SK-N-SH (cell line): ENCODE data around the gene GOLPH3L. TPM values are rescaled to one million over a fixed set of nuclear protein-coding genes. Genes with fewer than 3 reads are reported as not detected.
"Not testable (repeated sequence)": the region's sequence is repeated elsewhere in the genome, so short reads cannot be mapped to it uniquely, and the experiment has no call there.

ENCODE experiments used
- CTCF ChIA-PET: fragments of 300-600, 350-600 bp; formaldehyde crosslinking; extraction: SDS; loops from one replicate; lab custom pipeline; 2021; lab: Yijun Ruan, JAX
- POLR2A ChIA-PET: fragments of 350-600 bp; sonication (Branson Sonifier 250); formaldehyde crosslinking; extraction: SDS; loops from one replicate; lab custom pipeline; 2020; ENCODE audit warnings: antibody characterized with exemption, inconsistent platforms; lab: Yijun Ruan, JAX
- DNase-seq: peaks from one replicate; pipeline ENCODE4 v3.0.0; 2012
- H2AFZ ChIP-seq: fragments of 200-600 bp; sonication (generic); 2 replicates; pipeline ENCODE4 v1.8.1; 2016; ENCODE audit warnings: antibody characterized with exemption, mild to moderate bottlenecking, low read depth
- H3F3A ChIP-seq: fragments of 200-600 bp; sonication (generic); replicated peaks from 2 replicates; pipeline ENCODE3; 2016; ENCODE audit warnings: antibody characterized with exemption, mild to moderate bottlenecking; ENCODE audit not compliant: insufficient read depth
- H3K27ac ChIP-seq, 2 experiments: fragments of 200-500 bp in 1 of 2; fragments of 200-600 bp in 1 of 2; sonication (Bioruptor generic) in 1 of 2; sonication (generic), shearing (Covaris generic) in 1 of 2; 2 replicates each; pipeline versions ENCODE4 v1.5.1 to v1.6.1; 2014 to 2016; ENCODE audit warnings: low read depth in 2 of 2, inconsistent platforms in 1 of 2, low read length in 1 of 2, mild to moderate bottlenecking in 1 of 2, mixed read lengths in 1 of 2
- H3K27me3 ChIP-seq: fragments of 200-600 bp; sonication (generic), shearing (Covaris generic); 2 replicates; pipeline ENCODE4 v1.6.1; 2016; ENCODE audit warnings: mixed run types; ENCODE audit not compliant: insufficient read depth
- H3K36me3 ChIP-seq, 2 experiments: fragments of 200-500 bp in 1 of 2; fragments of 200-600 bp in 1 of 2; sonication (Bioruptor generic) in 1 of 2; sonication (generic) in 1 of 2; replicated peaks in 1 of 2; 2 replicates each; pipeline versions ENCODE3 to v1.5.1; 2014 to 2016; ENCODE audit warnings: low read length in 1 of 2, mild to moderate bottlenecking in 1 of 2; ENCODE audit not compliant: insufficient read depth in 2 of 2, control insufficient read depth in 1 of 2
- H3K4me1 ChIP-seq, 2 experiments: fragments of 200-500 bp in 1 of 2; fragments of 200-600 bp in 1 of 2; sonication (Bioruptor generic) in 1 of 2; sonication (generic), shearing (Covaris generic) in 1 of 2; 2 replicates each; pipeline versions ENCODE4 v1.5.1 to v1.6.1; 2014 to 2016; ENCODE audit warnings: low read depth in 1 of 2, low read length in 1 of 2, mixed run types in 1 of 2; ENCODE audit not compliant: insufficient read depth in 2 of 2, control insufficient read depth in 1 of 2
- H3K4me2 ChIP-seq: fragments of 200-600 bp; sonication (generic), shearing (Covaris generic); 2 replicates; pipeline ENCODE4 v1.6.1; 2017; ENCODE audit warnings: mixed run types
- H3K4me3 ChIP-seq, 2 experiments: fragments of 200-500 bp in 1 of 2; fragments of 200-600 bp in 1 of 2; sonication (Bioruptor generic) in 1 of 2; sonication (generic), shearing (Covaris generic) in 1 of 2; 2 replicates each; pipeline versions ENCODE4 v1.5.1 to v1.8.1; 2014 to 2016; ENCODE audit warnings: low read depth in 2 of 2, inconsistent platforms in 1 of 2, low read length in 1 of 2, mild to moderate bottlenecking in 1 of 2, mixed read lengths in 1 of 2, moderate library complexity in 1 of 2
- H3K79me2 ChIP-seq: fragments of 200-600 bp; sonication (generic); 2 replicates; pipeline ENCODE4 v1.8.1; 2017; ENCODE audit warnings: mild to moderate bottlenecking; ENCODE audit not compliant: insufficient read depth
- H3K9ac ChIP-seq: fragments of 200-600 bp; sonication (generic); 2 replicates; pipeline ENCODE4 v1.6.1; 2017; ENCODE audit warnings: mixed run types
- H3K9me2 ChIP-seq: fragments of 200-600 bp; sonication (generic); 2 replicates; pipeline ENCODE4 v1.6.1; 2017; ENCODE audit warnings: mixed run types
- H3K9me3 ChIP-seq: fragments of 200-600 bp; sonication (generic); 2 replicates; pipeline ENCODE4 v1.6.1; 2017; ENCODE audit warnings: mixed run types, mild to moderate bottlenecking, moderate library complexity
- H4K20me1 ChIP-seq: fragments of 200-600 bp; sonication (generic); 2 replicates; pipeline ENCODE4 v1.6.1; 2017; ENCODE audit warnings: mild to moderate bottlenecking, mixed run types; ENCODE audit not compliant: insufficient read depth
- CHD2 ChIP-seq: fragments of 150-350 bp; IDR thresholded peaks from 2 replicates; pipeline ENCODE4 v1.6.1; 2018; ENCODE audit warnings: low read length; ENCODE audit not compliant: partially characterized antibody
- ELF1 ChIP-seq: IDR thresholded peaks from 2 replicates; pipeline ENCODE4 v1.4.0; 2012
- EP300 ChIP-seq, 2 experiments: IDR thresholded peaks; 2 replicates each; pipeline versions ENCODE4 v1.4.0 to v1.6.1; 2012; ENCODE audit warnings: borderline replicate concordance in 1 of 2, low read depth in 1 of 2, low read length in 1 of 2
- EZH2phosphoT487 ChIP-seq: fragments of 200-600 bp; sonication (generic); IDR thresholded peaks from 2 replicates; pipeline ENCODE4 v1.6.1; 2017; ENCODE audit warnings: low read depth, mixed run types, mild to moderate bottlenecking, antibody characterized with exemption, moderate library complexity, borderline replicate concordance
- FOSL2 ChIP-seq: IDR thresholded peaks from 2 replicates; pipeline ENCODE4 v1.4.0; 2012; ENCODE audit warnings: low read depth, mild to moderate bottlenecking, moderate library complexity, borderline replicate concordance
- FOXJ3 ChIP-seq: sonication (generic); formaldehyde crosslinking; IDR thresholded peaks from 2 replicates; pipeline ENCODE4 v1.5.1; 2020; ENCODE audit warnings: mild to moderate bottlenecking, missing genetic modification reagents
- FOXM1 ChIP-seq: IDR thresholded peaks from 2 replicates; pipeline ENCODE4 v1.4.0; 2012; ENCODE audit warnings: low read depth, mild to moderate bottlenecking
- GABPA ChIP-seq: IDR thresholded peaks from 2 replicates; pipeline ENCODE4 v1.4.0; 2012; ENCODE audit warnings: low read depth, mild to moderate bottlenecking
- GATA2 ChIP-seq: sonication (generic); formaldehyde crosslinking; IDR thresholded peaks from 2 replicates; pipeline ENCODE4 v1.5.0; 2020; ENCODE audit warnings: mild to moderate bottlenecking, missing genetic modification reagents
- JUND ChIP-seq: IDR thresholded peaks from 2 replicates; pipeline ENCODE4 v1.4.0; 2012
- NFIC ChIP-seq: IDR thresholded peaks from 2 replicates; pipeline ENCODE4 v1.4.0; 2012; ENCODE audit warnings: borderline replicate concordance
- POLR2AphosphoS5 ChIP-seq: IDR thresholded peaks from 2 replicates; pipeline ENCODE4 v1.6.1; 2012; ENCODE audit warnings: low read depth, low read length
- RAD21 ChIP-seq: IDR thresholded peaks from 2 replicates; pipeline ENCODE4 v1.6.1; 2012; ENCODE audit warnings: mild to moderate bottlenecking, low read length
- RCOR1 ChIP-seq: fragments of 150-350 bp; IDR thresholded peaks from 2 replicates; pipeline ENCODE4 v1.6.1; 2017; ENCODE audit warnings: antibody characterized with exemption, low read length
- RXRA ChIP-seq: IDR thresholded peaks from 2 replicates; pipeline ENCODE4 v1.4.0; 2012; ENCODE audit warnings: low read depth, mild to moderate bottlenecking, borderline replicate concordance
- SIN3A ChIP-seq: IDR thresholded peaks from 2 replicates; pipeline ENCODE4 v1.6.1; 2012; ENCODE audit warnings: low read depth, mild to moderate bottlenecking, low read length, moderate library complexity, borderline replicate concordance
- SMC3 ChIP-seq: IDR thresholded peaks from 2 replicates; pipeline ENCODE4 v1.6.1; 2012; ENCODE audit warnings: low read depth, low read length, improper control_type of control experiment
- TAF1 ChIP-seq: IDR thresholded peaks from 2 replicates; pipeline ENCODE4 v1.6.1; 2012; ENCODE audit warnings: low read depth, mild to moderate bottlenecking, low read length, moderate library complexity, borderline replicate concordance
- TCF12 ChIP-seq: IDR thresholded peaks from 2 replicates; pipeline ENCODE4 v1.4.0; 2012
- TEAD4 ChIP-seq: IDR thresholded peaks from 2 replicates; pipeline ENCODE4 v1.4.0; 2012; ENCODE audit warnings: mild to moderate bottlenecking, borderline replicate concordance; ENCODE audit not compliant: insufficient read depth
- YY1 ChIP-seq: IDR thresholded peaks from 2 replicates; pipeline ENCODE4 v1.4.0; 2012; ENCODE audit warnings: low read depth, mild to moderate bottlenecking
- WGBS: methylation state at CpG from one replicate; pipeline ENCODE4 v1.1.6; 2017; ENCODE audit warnings: low lambda C conversion rate; 5-methylcytosine and 5-hydroxymethylcytosine counted together
- polyA plus RNA-seq, 3 experiments: library from polyadenylated mRNA; depleted of rRNA; stranded (reverse); fragments of >200 nt; gene quantifications; 2 replicates each; pipeline ENCODE4 v1.2.3, GENCODE V29; 2012
- TF ChIP-seq, protein P1 (sequence below): fragments of 200-600 bp; sonication (generic); IDR thresholded peaks from 2 replicates; pipeline ENCODE4 v1.6.1; 2017; ENCODE audit warnings: antibody characterized with exemption, mild to moderate bottlenecking, moderate library complexity
- TF ChIP-seq, protein P2 (sequence below): IDR thresholded peaks from 2 replicates; pipeline ENCODE4; 2012
- TF ChIP-seq, protein P3 (sequence below): IDR thresholded peaks from 2 replicates; pipeline ENCODE4 v1.4.0; 2012; ENCODE audit warnings: low read depth

Gene GOLPH3L
- polyA plus RNA-seq, 1 of the 3 experiments (the other 2 are of a cell fraction) = 7.8 TPM

DNA sequence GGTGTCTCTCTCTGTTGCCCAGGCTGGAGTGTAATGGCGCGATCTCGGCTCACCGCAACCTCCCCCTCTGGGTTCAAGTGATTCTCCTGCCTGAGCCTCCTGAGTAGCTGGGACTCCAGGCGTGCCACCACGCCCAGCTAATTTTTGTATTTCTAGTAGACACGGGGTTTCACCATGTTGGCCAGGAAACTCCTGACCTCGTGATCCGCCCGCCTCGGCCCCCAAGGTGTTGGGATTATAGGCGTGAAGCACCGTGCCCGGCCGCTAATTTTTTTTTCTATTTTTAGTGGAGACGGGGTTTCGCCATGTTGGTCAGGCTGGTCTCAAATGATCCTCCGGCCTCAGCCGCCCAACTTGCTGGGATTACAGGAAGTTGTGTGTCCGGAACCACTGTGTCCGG lies 23.1 kb upstream of the GOLPH3L start:
- POLR2A ChIA-PET = no interaction called here

DNA sequence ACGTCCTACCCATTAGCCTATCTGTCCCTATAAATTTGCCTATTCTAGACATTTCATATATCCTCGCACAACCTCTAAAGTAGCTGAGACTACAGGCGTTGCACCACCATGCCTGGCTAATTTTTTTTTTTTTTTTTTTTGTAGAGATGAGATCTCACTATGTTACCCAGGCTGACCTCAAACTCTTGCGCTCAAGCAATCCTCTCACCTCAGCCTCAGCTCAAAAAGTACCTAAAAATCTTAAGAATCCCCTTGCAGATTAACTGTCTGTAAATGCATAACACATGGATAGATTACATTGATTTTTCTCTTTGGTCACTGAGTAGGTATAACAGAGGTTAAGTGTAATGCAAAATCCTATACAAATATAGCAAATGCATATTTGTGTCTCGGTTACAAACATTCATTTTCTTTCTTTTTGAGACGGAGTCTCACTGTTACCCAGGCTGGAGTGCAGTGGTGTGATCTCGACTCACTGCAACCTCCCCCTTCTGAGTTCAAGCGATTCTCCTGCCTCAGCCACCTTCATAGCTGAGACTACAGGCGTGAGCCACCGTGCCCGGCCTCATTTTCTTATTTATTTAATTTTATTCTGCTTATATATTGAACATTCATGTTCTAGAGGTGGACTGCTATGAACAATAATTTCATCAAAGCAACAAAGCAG lies 21.4 kb upstream of the GOLPH3L start:
- POLR2A ChIA-PET = no interaction called here

More for the DNA sequence above, 23.1 kb upstream of the GOLPH3L start:
- Histone ChIP-seq H3K4me3 (no peak overlapping the region), H3K27me3 (no peaks in the 10 kb centered on the region), H3K4me2 (no peak overlapping the region), H2AFZ (no peak overlapping the region), H4K20me1 (no peaks in the 10 kb centered on the region), H3K9me3 (no peaks in the 10 kb centered on the region), H3K9ac (no peak overlapping the region), H3K36me3 (no peaks in the 10 kb centered on the region), H3F3A (no peaks in the 10 kb centered on the region), H3K27ac (no peak overlapping the region), H3K4me1 (no peaks in the 10 kb centered on the region), H3K9me2 (no peaks in the 10 kb centered on the region), H3K79me2 (no peaks in the 10 kb centered on the region)
- no peak for DNase-seq
- CTCF ChIA-PET = interaction anchor here (0.8 to 1.4 kb wide), 2 partner anchors 9 to 202 kb away, joined by 3 to 4 read pairs; no protein-coding TSS in a partner anchor
- 96% methylated on average over 21 of the region's 21 CpGs for WGBS
- no peak for TF ChIP-seq POLR2AphosphoS5
- no peak for TF ChIP-seq GATA2 (CRISPR knock-in tag)
- no peak for TF ChIP-seq FOSL2
- TF ChIP-seq TEAD4 = no peak
- no peak for TF ChIP-seq RAD21
- no peak for TF ChIP-seq TAF1
- TF ChIP-seq, protein P1, sequence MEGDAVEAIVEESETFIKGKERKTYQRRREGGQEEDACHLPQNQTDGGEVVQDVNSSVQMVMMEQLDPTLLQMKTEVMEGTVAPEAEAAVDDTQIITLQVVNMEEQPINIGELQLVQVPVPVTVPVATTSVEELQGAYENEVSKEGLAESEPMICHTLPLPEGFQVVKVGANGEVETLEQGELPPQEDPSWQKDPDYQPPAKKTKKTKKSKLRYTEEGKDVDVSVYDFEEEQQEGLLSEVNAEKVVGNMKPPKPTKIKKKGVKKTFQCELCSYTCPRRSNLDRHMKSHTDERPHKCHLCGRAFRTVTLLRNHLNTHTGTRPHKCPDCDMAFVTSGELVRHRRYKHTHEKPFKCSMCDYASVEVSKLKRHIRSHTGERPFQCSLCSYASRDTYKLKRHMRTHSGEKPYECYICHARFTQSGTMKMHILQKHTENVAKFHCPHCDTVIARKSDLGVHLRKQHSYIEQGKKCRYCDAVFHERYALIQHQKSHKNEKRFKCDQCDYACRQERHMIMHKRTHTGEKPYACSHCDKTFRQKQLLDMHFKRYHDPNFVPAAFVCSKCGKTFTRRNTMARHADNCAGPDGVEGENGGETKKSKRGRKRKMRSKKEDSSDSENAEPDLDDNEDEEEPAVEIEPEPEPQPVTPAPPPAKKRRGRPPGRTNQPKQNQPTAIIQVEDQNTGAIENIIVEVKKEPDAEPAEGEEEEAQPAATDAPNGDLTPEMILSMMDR = no peak
- no peak for TF ChIP-seq TCF12
- TF ChIP-seq, protein P2, sequence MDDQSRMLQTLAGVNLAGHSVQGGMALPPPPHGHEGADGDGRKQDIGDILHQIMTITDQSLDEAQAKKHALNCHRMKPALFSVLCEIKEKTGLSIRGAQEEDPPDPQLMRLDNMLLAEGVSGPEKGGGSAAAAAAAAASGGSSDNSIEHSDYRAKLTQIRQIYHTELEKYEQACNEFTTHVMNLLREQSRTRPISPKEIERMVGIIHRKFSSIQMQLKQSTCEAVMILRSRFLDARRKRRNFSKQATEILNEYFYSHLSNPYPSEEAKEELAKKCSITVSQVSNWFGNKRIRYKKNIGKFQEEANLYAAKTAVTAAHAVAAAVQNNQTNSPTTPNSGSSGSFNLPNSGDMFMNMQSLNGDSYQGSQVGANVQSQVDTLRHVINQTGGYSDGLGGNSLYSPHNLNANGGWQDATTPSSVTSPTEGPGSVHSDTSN = no peak
- TF ChIP-seq EP300 (IDR thresholded peaks at IDR 0.05; ENCODE audit: borderline replicate concordance in 1 of 2, low read depth in 1 of 2, low read length in 1 of 2) = no peak
- TF ChIP-seq, protein P3, sequence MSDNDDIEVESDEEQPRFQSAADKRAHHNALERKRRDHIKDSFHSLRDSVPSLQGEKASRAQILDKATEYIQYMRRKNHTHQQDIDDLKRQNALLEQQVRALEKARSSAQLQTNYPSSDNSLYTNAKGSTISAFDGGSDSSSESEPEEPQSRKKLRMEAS = no peak
- TF ChIP-seq RXRA = no peak
- no peak for TF ChIP-seq EZH2phosphoT487
- TF ChIP-seq YY1 = no peak

DNA sequence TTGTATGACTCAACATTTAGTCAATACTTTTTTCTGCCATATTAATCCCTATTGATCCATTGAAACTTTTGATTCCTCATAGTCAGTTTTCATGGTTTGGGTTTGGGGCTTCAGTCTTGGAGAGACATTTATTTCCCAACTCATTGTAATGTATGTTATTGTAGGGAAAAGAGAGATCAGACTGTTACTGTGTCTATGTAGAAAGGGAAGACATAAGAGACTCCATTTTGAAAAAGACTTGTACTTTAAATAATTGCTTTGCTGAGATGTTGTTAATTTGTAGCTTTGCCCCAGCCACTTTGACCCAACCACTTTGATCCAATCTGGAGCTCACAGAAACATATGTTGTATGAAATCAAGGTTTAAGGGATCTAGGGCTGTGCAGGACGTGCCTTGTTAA lies 12.1 kb upstream of the GOLPH3L start:
- H3K4me2 ChIP-seq, H2AFZ ChIP-seq, H3K9me2 ChIP-seq, POLR2A ChIA-PET, H3K4me3 ChIP-seq, DNase-seq, H3K9ac ChIP-seq, H3K9me3 ChIP-seq, H3K27me3 ChIP-seq, H3K4me1 ChIP-seq, H3K27ac ChIP-seq, H4K20me1 ChIP-seq, H3F3A ChIP-seq, H3K36me3 ChIP-seq, H3K79me2 ChIP-seq: not testable (repeated sequence)
- 29% methylated on average over 1 of the region's 1 CpG for WGBS
- CTCF ChIA-PET = interaction anchor here (1.4 kb wide), 1 partner anchor 10 kb away, joined by 4 read pairs; no protein-coding TSS in a partner anchor

More for the DNA sequence above, 21.4 kb upstream of the GOLPH3L start:
- Histone ChIP-seq H3K4me2 (no peak overlapping the region), H3F3A (no peaks in the 10 kb centered on the region), H3K36me3 (no peaks in the 10 kb centered on the region), H3K27ac (no peak overlapping the region), H3K9me2 (no peaks in the 10 kb centered on the region), H3K79me2 (no peaks in the 10 kb centered on the region), H3K4me1 (no peaks in the 10 kb centered on the region), H4K20me1 (no peaks in the 10 kb centered on the region), H3K9me3 (no peaks in the 10 kb centered on the region), H2AFZ (no peak overlapping the region), H3K9ac (no peak overlapping the region), H3K4me3 (no peak overlapping the region), H3K27me3 (no peaks in the 10 kb centered on the region)
- DNase-seq = no peak
- TF ChIP-seq GABPA (no peak), NFIC (no peak), POLR2AphosphoS5 (no peak), YY1 (no peak), RCOR1 (no peak), EZH2phosphoT487 (no peak), JUND (no peak), SMC3 (no peak), ELF1 (no peak), RXRA (no peak), FOXJ3 (CRISPR knock-in tag) (no peak), GATA2 (CRISPR knock-in tag) (no peak), SIN3A (no peak), RAD21 (no peak), CHD2 (no peak), FOXM1 (no peak)
- 85% methylated on average over 11 of the region's 11 CpGs for WGBS
- CTCF ChIA-PET = interaction anchor here (1.2 kb wide), 1 partner anchor 21 kb away, joined by 3 read pairs; no protein-coding TSS in a partner anchor
